HepG2 (cell line): ENCODE results near the gene ZNF276. TPM values are rescaled to one million over a fixed set of nuclear protein-coding genes. Genes with fewer than 3 reads are reported as not detected.
A peak's percentile ranks its signal among the peaks of the same experiment; 100 is the strongest.

ENCODE experiments used
- ATAC-seq: fragments of 200-7000 bp; cut with Tn5 transposase; 3 replicates; pipeline ENCODE4 v1.9.1; 2020; ENCODE audit warnings: mild to moderate bottlenecking, moderate library complexity
- BruUV-seq: library from RNA; stranded (reverse); fragments of 400-500 nt; replicated peaks from 2 replicates; lab custom pipeline; 2021; lab: Mats Ljungman, UMichigan
- CTCF ChIA-PET: fragments of 300-600 bp; formaldehyde crosslinking; extraction: SDS; loops from one replicate; lab custom pipeline; 2021; ENCODE audit warnings: low total read pairs, inconsistent platforms, low intra/inter-chr PET ratio; lab: Yijun Ruan, JAX
- POLR2A ChIA-PET: fragments of 350-600 bp; sonication (Branson Sonifier 250); formaldehyde crosslinking; loops from one replicate; lab custom pipeline; 2020; ENCODE audit warnings: antibody characterized with exemption, inconsistent platforms; lab: Yijun Ruan, JAX
- DNase-seq: peaks from one replicate; pipeline ENCODE4 v3.0.0-alpha.2; 2015; ENCODE audit warnings: low spot score
- FAIRE-seq: peaks from 3 replicates; lab custom pipeline; 2011; peaks lifted over from hg19 to GRCh38; lab: Jason Lieb, UNC
- H2AFZ ChIP-seq: one replicate; pipeline ENCODE4 v1.6.1; 2011; ENCODE audit warnings: low read length, inconsistent platforms
- H3K27ac ChIP-seq: fragments of 300-600 bp; 3 replicates; pipeline ENCODE4 v1.8.0; 2011; ENCODE audit warnings: mixed run types, mild to moderate bottlenecking, mixed read lengths, low read length, inconsistent platforms; ENCODE audit not compliant: insufficient read depth; ENCODE audit errors: extremely low read length
- H3K27me3 ChIP-seq, 2 experiments: fragments of 200-600 bp in 1 of 2; 2 replicates in 1 of 2; 3 replicates in 1 of 2; pipeline versions ENCODE4 v1.6.0 to v1.8.0; 2011; ENCODE audit warnings: low read length in 2 of 2, mild to moderate bottlenecking in 2 of 2, moderate library complexity in 2 of 2, inconsistent platforms in 1 of 2; ENCODE audit not compliant: insufficient read depth in 2 of 2, control insufficient read depth in 1 of 2
- H3K36me3 ChIP-seq, 2 experiments: fragments of 200-600 bp in 1 of 2; replicated peaks in 1 of 2; 2 replicates in 1 of 2; 3 replicates in 1 of 2; pipeline versions ENCODE4 v1.5.1 to v1.8.0; 2011; ENCODE audit warnings: low read length in 2 of 2, inconsistent platforms in 1 of 2; ENCODE audit not compliant: insufficient read depth in 2 of 2, control insufficient read depth in 1 of 2
- H3K4me1 ChIP-seq: 2 replicates; pipeline ENCODE4 v1.5.1; 2012; ENCODE audit warnings: low read length, inconsistent platforms; ENCODE audit not compliant: insufficient read depth
- H3K4me2 ChIP-seq: 2 replicates; pipeline ENCODE4 v1.6.0; 2011; ENCODE audit warnings: low read depth, low read length, inconsistent platforms
- H3K4me3 ChIP-seq, 3 experiments: fragments of 200-600 bp in 1 of 3; sonication (generic), shearing (Covaris generic) in 1 of 3; replicated peaks in 1 of 3; 2 replicates each; pipeline ENCODE4 v1.5.1; 2011 to 2016; ENCODE audit warnings: low read length in 3 of 3, inconsistent platforms in 2 of 3, low read depth in 2 of 3, mild to moderate bottlenecking in 2 of 3, control low read depth in 1 of 3, mixed read lengths in 1 of 3; ENCODE audit not compliant: insufficient read depth in 1 of 3
- H3K79me2 ChIP-seq: one replicate; pipeline ENCODE4 v1.6.1; 2011; ENCODE audit warnings: low read length, inconsistent platforms; ENCODE audit not compliant: insufficient read depth
- H3K9ac ChIP-seq: 2 replicates; pipeline ENCODE4 v1.6.0; 2011; ENCODE audit warnings: mild to moderate bottlenecking, low read depth, low read length, inconsistent platforms; ENCODE audit not compliant: insufficient read depth
- H3K9me3 ChIP-seq: 2 replicates; pipeline ENCODE4 v1.5.1; 2012; ENCODE audit warnings: mild to moderate bottlenecking, low read length
- H4K20me1 ChIP-seq: 2 replicates; pipeline ENCODE4 v1.6.0; 2011; ENCODE audit warnings: inconsistent platforms, mild to moderate bottlenecking, low read length, moderate library complexity; ENCODE audit not compliant: insufficient read depth
- AGO2 ChIP-seq: fragments of 200-400 bp; formaldehyde crosslinking; optimal IDR thresholded peaks from 2 replicates; pipeline ENCODE3; 2017; ENCODE audit warnings: mild to moderate bottlenecking, low read depth, low read length, moderate library complexity
- ATM ChIP-seq: fragments of 450-650 bp; IDR thresholded peaks from 2 replicates; pipeline ENCODE4 v1.7.1; 2017; ENCODE audit warnings: mild to moderate bottlenecking, borderline replicate concordance
- PAWR ChIP-seq: sonication (generic); formaldehyde crosslinking; IDR thresholded peaks from 2 replicates; pipeline ENCODE4 v1.4.0; 2020; ENCODE audit warnings: missing genetic modification reagents, mild to moderate bottlenecking, borderline replicate concordance
- POLR2A ChIP-seq, 2 experiments: IDR thresholded peaks; 2 replicates each; pipeline ENCODE4 v1.6.1; 2011; ENCODE audit warnings: low read depth in 2 of 2, low read length in 2 of 2, mild to moderate bottlenecking in 1 of 2, moderate library complexity in 1 of 2; ENCODE audit not compliant: insufficient read depth in 1 of 2
- ZNF225 ChIP-seq: sonication (generic); formaldehyde crosslinking; IDR thresholded peaks from 2 replicates; pipeline ENCODE4 v1.4.0; 2020; ENCODE audit warnings: mild to moderate bottlenecking, missing genetic modification reagents
- ZNF530 ChIP-seq: sonication (generic); formaldehyde crosslinking; IDR thresholded peaks from 2 replicates; pipeline ENCODE4 v1.5.0; 2020; ENCODE audit warnings: low read depth, mild to moderate bottlenecking, missing genetic modification reagents
- ZNF614 ChIP-seq: IDR thresholded peaks from 2 replicates; pipeline ENCODE4 v1.6.1; 2018; ENCODE audit warnings: missing biosample characterization, missing genetic modification reagents, inconsistent platforms, borderline replicate concordance
- ZNF724P ChIP-seq: sonication (generic); formaldehyde crosslinking; IDR thresholded peaks from 2 replicates; pipeline ENCODE4 v1.8.0; 2022; ENCODE audit warnings: missing genetic modification reagents, borderline replicate concordance
- WGBS: methylation state at CpG from one replicate; pipeline ENCODE4 v1.1.6; 2017; ENCODE audit warnings: low lambda C conversion rate; 5-methylcytosine and 5-hydroxymethylcytosine counted together
- in situ Hi-C: cut with HindIII; loops from 2 replicates; pipeline ENCODE4 v1.10.0; 2017; ENCODE audit warnings: low pct_unique_long_range_greater_than_20kb; ENCODE audit not compliant: extremely low pct_ligation_motif_present
- intact Hi-C: fragments of 100-400 bp; cut with micrococcal nuclease; formaldehyde crosslinking; loops from one replicate; pipeline ENCODE4 v1.10.0; 2022; ENCODE audit not compliant: unreplicated experiment
- polyA plus RNA-seq, 8 experiments: library from polyadenylated mRNA; depleted of rRNA in 3 of 8; stranded (reverse) in 7 of 8; unstranded in 1 of 8; fragments of >200 nt; fragmentation: Illumina TruSeq in 4 of 8; extraction: Trizol in 4 of 8; gene quantifications; 2 replicates each; pipeline versions ENCODE4 v1.2.1 to v1.2.3, GENCODE V29; 2011 to 2016; ENCODE audit warnings: low read depth in 4 of 8, missing spikeins in 1 of 8, mixed read lengths in 1 of 8; ENCODE audit not compliant: insufficient read depth in 1 of 8
- total RNA-seq, 5 experiments: library from RNA; depleted of rRNA; stranded (reverse); fragments of >200 nt; fragmentation: Illumina TruSeq; extraction: Trizol; gene quantifications; 2 replicates each; pipeline ENCODE4 v1.2.3, GENCODE V29; 2016; ENCODE audit warnings: low read depth in 1 of 5

The ZNF276 gene
- total and polyA plus RNA-seq, 2 of the 13 experiments (the other 11 are each of a cell fraction or from before 2014, with no cell fraction given) = 17.7 to 18.0 TPM

DNA sequence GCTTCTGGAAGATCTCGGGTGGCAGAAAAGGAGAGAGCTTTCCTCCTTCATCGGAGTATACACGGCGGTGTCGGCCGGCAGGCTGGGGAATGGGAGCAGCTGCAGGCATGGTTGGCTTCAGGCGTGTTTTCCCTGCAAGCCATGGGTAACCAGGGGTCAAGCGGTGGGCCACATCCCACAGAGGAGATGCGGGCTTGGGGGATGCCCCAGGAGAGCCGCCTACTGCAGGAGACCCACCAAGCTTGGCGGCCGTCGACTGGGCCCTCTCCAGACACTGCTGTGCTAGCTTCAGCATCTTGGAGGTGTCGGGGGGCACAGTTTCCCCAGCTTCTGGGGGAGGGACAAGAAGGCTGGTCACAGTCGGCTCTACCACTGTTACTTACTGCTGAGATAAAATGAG is 4.8 kb upstream of the ZNF276 start:
- 98% methylated on average over 14 of the region's 15 CpGs for WGBS
- H3K79me2 ChIP-seq = no peaks in the 10 kb centered on the region
- H4K20me1 ChIP-seq = no peaks in the 10 kb centered on the region; the same call in 1 of the 2 replicates
- no peaks in the 10 kb centered on the region for H3K36me3 ChIP-seq
- ChIA-PET CTCF (no interaction called here), POLR2A (interaction anchor here (1.2 kb wide), 1 partner anchor 10 kb away, joined by 5 read pairs; no protein-coding TSS in a partner anchor)
- intact Hi-C loops = no loop called here
- ATAC-seq (no peak), DNase-seq (no peak), FAIRE-seq (no peak)
- peaks cover 26% of the 10 kb centered on the region for H3K4me1 ChIP-seq
- TF ChIP-seq PAWR = no peak
- TF ChIP-seq ZNF225 = 0 out of 2 replicates have a peak, but pooled peaks have one; percentile 24
- H3K4me3 ChIP-seq = no peak overlapping the region
- no peaks in the 10 kb centered on the region; a peak in 1 of 5 replicates for H3K27me3 ChIP-seq
- H3K9me3 ChIP-seq = no peaks in the 10 kb centered on the region
- in situ Hi-C loops = no loop called here
- H2AFZ ChIP-seq = no peak overlapping the region
- no peak overlapping the region for H3K27ac ChIP-seq
- no peak overlapping the region for H3K4me2 ChIP-seq
- BruUV-seq = no TSS peak
- no peak overlapping the region for H3K9ac ChIP-seq

- in situ Hi-C loops (no loop called here), intact Hi-C loops (no loop called here)
- H3K36me3 ChIP-seq = no peaks in the 10 kb centered on the region
- no peak overlapping the region for H3K27ac ChIP-seq
- H3K4me3 ChIP-seq = no peak overlapping the region
- POLR2A ChIA-PET = no interaction called here
- 95% methylated on average over 29 of the region's 29 CpGs for WGBS
- no peak overlapping the region for H3K4me2 ChIP-seq
- FAIRE-seq = no peak
- peak; percentile 83 for TF ChIP-seq AGO2
- TF ChIP-seq ATM = no peak
- no peak for TF ChIP-seq ZNF530 (CRISPR knock-in tag)
- TF ChIP-seq ZNF614 (CRISPR knock-in tag) = no peak
- TF ChIP-seq POLR2A (IDR thresholded peaks at IDR 0.05; ENCODE audit: insufficient read depth in 1 of 2, low read depth in 2 of 2, low read length in 2 of 2) = 0 out of 4 replicates have a peak, but pooled peaks of 1 of the 2 experiments have one; percentile 2
- no peak for TF ChIP-seq ZNF724P (CRISPR knock-in tag)
- TF ChIP-seq, all 625 proteins: peak for 2
- Histone ChIP-seq H3K4me1 (peaks cover 28% of the 10 kb centered on the region), H4K20me1 (peaks cover under 1% of the 10 kb centered on the region; the same call in 1 of the 2 replicates), H2AFZ (no peak overlapping the region), H3K9ac (no peak overlapping the region), H3K79me2 (peaks cover 4% of the 10 kb centered on the region), H3K9me3 (no peaks in the 10 kb centered on the region), H3K27me3 (no peaks in the 10 kb centered on the region; a peak in 1 of 5 replicates)
- BruUV-seq = no TSS peak
- CTCF ChIA-PET = no interaction called here
- no peak for ATAC-seq
- no peak for DNase-seq
Measured at GRCh38 chr16:89716916-89717687, 4.2 kb upstream of the ZNF276 start.
